Measurements from ENCODE around the gene GPC6.

Gene GPC6

GRCh38 chr13:93872786-93873347, 646.3 kb downstream of the GPC6 start:
- DNase-seq: no peak

DNA sequence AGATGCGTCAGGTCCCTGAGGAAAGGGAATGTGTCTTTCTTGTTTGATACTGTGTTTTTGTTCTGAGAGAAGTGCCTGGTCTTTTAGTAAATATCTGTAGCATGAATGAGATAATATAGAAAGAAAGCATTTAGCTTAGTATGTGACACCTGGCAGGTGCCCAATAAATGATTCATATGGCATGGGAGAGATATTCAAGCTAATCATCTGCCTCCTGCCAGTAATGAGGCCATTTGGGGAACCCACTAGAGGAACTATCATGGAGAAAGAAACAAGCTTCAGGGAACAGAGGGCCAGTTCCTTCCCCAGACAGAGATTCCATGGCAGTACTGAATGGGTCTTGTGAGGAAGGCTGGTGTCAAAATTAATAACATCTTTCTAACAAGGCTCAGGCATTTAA, 648.9 kb downstream of the GPC6 start:
- no peak for DNase-seq

DNA sequence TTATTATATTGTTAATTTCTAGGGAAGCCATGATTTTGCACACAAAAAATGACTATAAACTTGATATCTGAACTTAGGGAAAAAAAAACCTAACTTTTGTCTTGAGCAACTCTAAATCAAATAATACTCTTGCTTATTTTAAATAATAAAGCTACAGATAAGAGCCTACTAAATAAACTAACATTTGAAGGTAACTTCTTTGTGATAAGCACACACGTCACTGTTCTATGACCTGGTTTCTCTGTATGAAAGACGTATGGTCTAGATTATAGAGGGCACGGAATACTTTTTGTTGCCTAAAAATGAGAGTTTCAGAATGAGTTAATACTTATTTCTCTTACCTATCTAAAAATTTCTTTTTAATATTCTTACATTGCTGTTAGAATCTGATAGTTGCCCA, 649.6 kb downstream of the GPC6 start:
- DNase-seq: no peak

DNA sequence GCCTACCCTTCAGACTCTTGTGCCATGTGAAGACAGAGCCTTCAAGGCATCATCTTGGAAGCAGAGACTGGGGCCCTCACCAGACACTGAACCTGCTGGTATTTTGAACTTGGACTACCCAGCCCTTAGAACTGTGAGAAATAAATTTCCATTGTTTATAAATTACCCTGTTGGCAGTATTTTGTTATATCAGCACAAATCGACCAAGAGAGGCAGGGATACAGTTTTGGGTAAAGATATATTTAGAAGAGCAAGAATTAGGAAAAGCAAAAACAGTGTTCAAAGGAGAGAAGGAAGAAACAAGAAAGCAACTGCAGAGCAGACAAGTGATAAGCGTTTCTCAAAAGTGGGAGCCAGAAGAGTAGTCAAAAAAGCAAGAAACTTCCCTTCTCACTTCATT, 652.1 kb downstream of the GPC6 start:
- no peak for DNase-seq

- no peak for DNase-seq
Measured at GRCh38 chr13:93881411-93881810, 654.8 kb downstream of the GPC6 start.

- no peak for DNase-seq
Measured at GRCh38 chr13:93882086-93882651, 655.6 kb downstream of the GPC6 start.

- no peak for DNase-seq
Measured at GRCh38 chr13:93889430-93889951, 662.9 kb downstream of the GPC6 start.

- DNase-seq: no peak
Measured at GRCh38 chr13:93899981-93900380, 673.4 kb downstream of the GPC6 start.

- no peak for DNase-seq
Measured at GRCh38 chr13:93900731-93901130, 674.1 kb downstream of the GPC6 start.

GRCh38 chr13:93903909-93904308, 677.3 kb downstream of the GPC6 start:
- no peak for DNase-seq

DNA sequence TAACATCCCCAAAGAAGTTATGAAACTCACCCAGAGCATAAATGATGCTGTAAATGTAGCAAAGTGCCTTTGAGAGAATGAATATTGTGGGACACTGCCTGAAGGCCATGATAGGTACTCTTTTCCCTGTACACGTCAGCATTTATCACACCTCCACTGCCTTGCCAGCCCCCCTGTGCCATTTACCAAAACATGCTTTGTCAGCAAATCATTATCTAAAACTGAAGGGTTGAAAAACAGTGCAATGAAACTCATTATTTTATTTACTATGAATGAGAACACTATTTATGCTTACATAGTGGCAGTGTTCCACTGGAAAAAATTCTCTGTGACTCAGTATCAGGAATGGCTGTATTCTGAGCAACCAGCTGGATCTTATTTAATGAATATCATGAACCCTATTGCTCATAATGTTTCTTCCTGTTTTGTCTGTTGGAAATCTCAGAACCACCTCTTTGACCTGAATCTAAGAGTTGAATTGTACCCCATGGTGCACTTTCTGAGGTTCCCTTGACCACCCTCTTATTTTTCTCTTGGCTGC, 688.7 kb downstream of the GPC6 start:
- DNase-seq: no peak

- no peak for DNase-seq
Measured at GRCh38 chr13:93922063-93922855, 695.7 kb downstream of the GPC6 start.

DNA sequence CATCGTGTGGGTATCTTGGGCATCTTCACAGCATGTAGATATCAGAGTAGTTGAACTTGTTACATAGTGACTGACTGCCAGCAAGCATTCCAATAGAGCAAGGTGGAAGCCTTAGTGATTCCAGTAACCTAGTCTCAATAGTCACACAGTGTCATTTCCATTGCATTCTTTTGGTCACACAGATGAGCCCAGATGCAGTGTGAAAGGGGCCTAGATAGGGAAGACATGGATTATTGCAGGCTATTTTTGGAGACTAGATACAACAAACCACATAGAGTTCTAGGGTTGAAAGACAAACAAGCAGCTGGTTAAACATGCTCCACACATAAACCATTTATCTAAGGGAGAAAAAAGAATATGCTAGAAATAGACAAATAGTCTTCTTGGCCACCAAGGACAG, 699.4 kb downstream of the GPC6 start:
- no peak for DNase-seq

DNA sequence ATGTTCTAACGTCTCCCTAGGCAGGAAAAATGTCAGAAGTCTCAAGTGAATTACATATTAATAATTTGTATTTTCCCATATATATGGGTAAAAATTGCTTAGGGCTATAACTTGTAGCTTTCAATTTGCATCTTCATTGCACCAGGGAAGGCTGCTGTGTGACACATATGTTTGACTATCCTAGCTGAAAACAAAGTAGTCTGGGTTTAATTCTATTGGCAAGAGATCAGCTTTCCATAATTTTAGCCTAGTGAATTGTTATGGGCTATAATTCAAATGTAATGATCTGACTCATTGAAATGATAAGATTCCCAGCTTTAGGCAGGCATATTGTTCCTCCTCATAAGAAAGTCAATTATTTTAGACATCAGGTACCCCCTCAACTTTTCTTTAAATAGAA, 699.8 kb downstream of the GPC6 start:
- no peak for DNase-seq

DNA sequence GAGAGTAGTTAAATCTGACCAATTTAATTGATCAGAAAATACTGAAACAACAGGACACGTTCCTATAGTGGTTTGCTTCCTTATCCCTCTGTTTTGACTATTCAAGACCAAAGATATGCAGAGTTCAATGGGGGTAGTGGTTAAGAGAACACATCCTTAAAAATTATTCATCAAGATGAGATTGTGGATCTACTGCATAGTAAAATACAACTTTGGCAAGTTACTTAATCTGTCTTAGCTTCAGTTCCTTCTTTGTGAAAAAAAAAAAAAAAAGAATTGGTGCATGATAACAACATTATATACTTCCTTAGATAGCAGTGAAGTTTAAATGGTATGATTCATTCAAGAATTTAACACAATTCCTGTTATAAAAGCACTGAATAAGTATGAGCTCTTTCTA, 700.8 kb downstream of the GPC6 start:
- DNase-seq: no peak

GRCh38 chr13:93932901-93933300, 706.3 kb downstream of the GPC6 start:
- no peak for DNase-seq

GRCh38 chr13:93936901-93937300, 710.3 kb downstream of the GPC6 start:
- no peak for DNase-seq

GRCh38 chr13:93941444-93941843, 714.8 kb downstream of the GPC6 start:
- DNase-seq: no peak

GRCh38 chr13:93942016-93942415, 715.4 kb downstream of the GPC6 start:
- DNase-seq: no peak

- no peak for DNase-seq
Measured at GRCh38 chr13:93945621-93946020, 719.0 kb downstream of the GPC6 start.

DNA sequence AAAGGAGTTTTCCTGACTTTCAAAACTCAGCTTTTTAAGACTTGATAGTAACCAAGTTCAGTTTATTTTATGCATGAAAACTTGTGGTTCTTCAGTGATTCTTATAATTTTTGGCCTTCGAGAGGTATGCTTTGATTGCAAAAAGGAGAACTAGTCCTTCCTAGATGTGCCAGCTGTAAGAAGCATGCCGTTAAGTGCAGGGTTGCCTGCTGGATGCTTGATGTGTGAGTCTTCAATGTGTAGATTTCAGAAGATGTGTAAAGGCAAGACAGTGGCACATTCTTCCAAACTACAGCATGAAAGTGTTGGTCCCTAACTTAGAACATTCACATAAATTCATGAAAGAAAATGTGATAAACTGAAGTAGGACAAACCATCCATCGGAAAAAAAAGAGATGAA, 720.4 kb downstream of the GPC6 start:
- DNase-seq: no peak

GRCh38 chr13:93947651-93948050, 721.0 kb downstream of the GPC6 start:
- DNase-seq: no peak

DNA sequence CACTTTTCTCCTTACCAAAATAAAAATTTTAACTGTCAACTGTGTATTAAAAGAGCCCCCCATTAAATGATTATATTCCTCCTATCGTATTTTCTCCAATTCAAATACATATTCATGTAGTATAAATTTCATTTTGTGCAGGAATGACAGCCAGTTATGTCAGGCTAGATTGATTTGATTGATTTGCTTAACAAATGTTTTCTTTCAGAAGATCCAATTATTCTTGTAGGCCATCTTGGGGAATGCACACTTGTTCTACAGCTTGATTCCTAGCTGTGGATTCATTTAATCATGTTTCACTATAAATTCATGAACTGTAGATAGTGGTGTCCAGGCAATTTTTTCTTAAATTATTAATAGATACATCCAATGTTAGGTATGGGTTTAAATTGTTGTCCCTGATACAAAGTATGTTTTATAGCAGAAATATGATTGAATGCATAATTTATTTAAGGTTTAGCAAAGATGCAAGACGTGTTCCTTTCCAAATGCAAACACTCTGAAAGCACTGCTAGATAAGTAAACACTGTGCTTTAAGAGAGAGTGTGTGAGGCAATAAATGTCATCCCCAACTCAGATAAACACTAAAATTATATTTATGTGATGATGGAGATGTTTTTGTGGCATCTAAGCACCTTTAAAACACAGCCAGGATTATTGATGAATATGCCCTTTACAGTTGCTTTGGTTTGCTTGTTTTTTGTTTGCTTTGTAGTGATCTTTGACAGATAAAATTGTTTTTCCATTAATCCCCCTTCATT, 721.7 kb downstream of the GPC6 start:
- no peak for DNase-seq
